ENCODE results near the gene FHL1.

FHL1 gene

DNA sequence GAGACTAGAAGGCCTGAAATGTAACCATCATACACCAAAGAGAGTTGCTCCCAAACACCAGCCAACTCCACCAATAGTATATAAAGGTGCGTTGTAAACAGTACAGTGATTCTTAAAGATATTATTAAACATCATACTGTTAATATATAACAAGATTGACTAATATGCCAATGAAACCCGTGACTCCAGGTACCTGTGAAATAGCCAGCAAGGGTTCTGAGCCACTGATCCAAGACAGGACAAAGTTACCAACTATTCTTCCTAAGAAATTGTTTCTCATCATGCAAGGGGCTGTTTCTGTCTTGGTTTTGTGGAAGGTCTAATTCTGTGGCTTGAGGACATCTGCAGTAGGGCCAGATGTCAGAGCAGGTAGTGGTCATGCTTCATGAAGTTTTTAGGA lies 47.2 kb downstream of the FHL1 start:
- no peak overlapping the region for H3K9ac ChIP-seq (ENCODE audit: insufficient read length)
- no peak for DNase-seq (ENCODE audit: low read depth, low spot score)
- TF ChIP-seq EZH2 (IDR thresholded peaks at IDR 0.05) (no peak), POLR2AphosphoS5 (IDR thresholded peaks at IDR 0.05; ENCODE audit: borderline replicate concordance, low read depth, low read length) (no peak), FOXP2 (optimal IDR thresholded peaks at IDR 0.05; ENCODE audit: control extremely low read depth, extremely low read length, insufficient read depth) (no peak)
- no peak overlapping the region for H3K27ac ChIP-seq
- H3K9me3 ChIP-seq (ENCODE audit: low read depth, low read length), result no peaks in the 10 kb centered on the region
- H3K36me3 ChIP-seq (ENCODE audit: insufficient read depth, low read length), result no peaks in the 10 kb centered on the region
- H3K4me3 ChIP-seq, result no peak overlapping the region

DNA sequence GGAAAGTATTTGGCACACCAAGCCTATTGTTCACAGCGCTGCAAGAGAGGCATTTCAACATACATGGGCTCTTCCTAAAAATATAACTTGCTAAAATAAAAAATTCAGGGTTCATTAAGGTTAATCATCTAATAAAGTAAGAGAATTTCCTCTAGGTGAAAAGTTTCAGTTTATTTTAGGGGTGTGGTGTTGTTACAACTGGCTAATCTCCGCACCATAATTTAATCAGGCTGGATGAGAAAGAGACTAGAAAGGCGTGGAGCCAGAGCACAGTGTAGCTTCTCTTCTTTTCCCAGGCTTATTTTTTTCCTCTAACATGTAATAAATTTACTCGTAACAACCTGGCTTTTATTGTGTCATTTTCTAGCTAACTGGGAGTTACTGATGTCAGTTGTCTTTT lies 47.9 kb downstream of the FHL1 start:
- H3K9ac ChIP-seq (ENCODE audit: insufficient read length), result no peak overlapping the region
- no peaks in the 10 kb centered on the region for H3K36me3 ChIP-seq (ENCODE audit: insufficient read depth, low read length)
- DNase-seq (ENCODE audit: low read depth, low spot score), result no peak
- H3K27ac ChIP-seq, result no peak overlapping the region
- H3K4me3 ChIP-seq, result no peak overlapping the region
- no peaks in the 10 kb centered on the region for H3K9me3 ChIP-seq (ENCODE audit: low read depth, low read length)
- TF ChIP-seq FOXP2 (optimal IDR thresholded peaks at IDR 0.05; ENCODE audit: control extremely low read depth, extremely low read length, insufficient read depth), result no peak
- no peak for TF ChIP-seq POLR2AphosphoS5 (IDR thresholded peaks at IDR 0.05; ENCODE audit: borderline replicate concordance, low read depth, low read length)
- TF ChIP-seq EZH2 (IDR thresholded peaks at IDR 0.05), result no peak

GRCh38 chrX:136196691-136197155 lies 49.4 kb downstream of the FHL1 start:
- TF ChIP-seq POLR2AphosphoS5 (IDR thresholded peaks at IDR 0.05; ENCODE audit: borderline replicate concordance, low read depth, low read length) (no peak), FOXP2 (optimal IDR thresholded peaks at IDR 0.05; ENCODE audit: control extremely low read depth, extremely low read length, insufficient read depth) (no peak), EZH2 (IDR thresholded peaks at IDR 0.05) (no peak)
- DNase-seq (ENCODE audit: low read depth, low spot score), result no peak
- H3K9me3 ChIP-seq (ENCODE audit: low read depth, low read length), result no peaks in the 10 kb centered on the region

DNA sequence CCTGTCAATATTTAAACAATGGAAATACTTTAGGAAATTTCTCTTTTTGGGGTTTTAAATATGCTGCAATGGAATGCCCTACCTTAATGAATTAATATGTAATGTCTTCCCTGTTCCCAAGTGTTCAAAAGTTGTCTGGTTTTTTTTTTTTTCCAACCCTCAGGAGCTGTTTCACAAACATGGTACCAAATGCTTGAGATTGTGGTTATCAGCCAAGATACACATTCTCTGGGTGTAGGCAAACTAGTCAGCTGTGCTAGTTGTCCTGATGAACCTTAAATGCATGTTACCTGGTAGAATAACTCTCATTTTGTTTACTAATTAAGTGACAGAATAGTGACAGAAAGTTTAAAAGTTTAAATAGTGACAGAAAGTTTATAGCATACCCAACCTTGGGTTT lies 50.7 kb downstream of the FHL1 start:
- no peak for DNase-seq (ENCODE audit: low read depth, low spot score)
- TF ChIP-seq POLR2AphosphoS5 (IDR thresholded peaks at IDR 0.05; ENCODE audit: borderline replicate concordance, low read depth, low read length), result no peak
- TF ChIP-seq EZH2 (IDR thresholded peaks at IDR 0.05), result no peak
- no peak for TF ChIP-seq FOXP2 (optimal IDR thresholded peaks at IDR 0.05; ENCODE audit: control extremely low read depth, extremely low read length, insufficient read depth)
- Histone ChIP-seq H3K4me3 (no peak overlapping the region), H3K27ac (no peak overlapping the region), H3K9ac (ENCODE audit: insufficient read length) (no peak overlapping the region), H3K36me3 (ENCODE audit: insufficient read depth, low read length) (no peaks in the 10 kb centered on the region), H3K9me3 (ENCODE audit: low read depth, low read length) (no peaks in the 10 kb centered on the region)

More at GRCh38 chrX:136196691-136197155, 49.4 kb downstream of the FHL1 start:
- Histone ChIP-seq H3K27ac (no peak overlapping the region), H3K36me3 (ENCODE audit: insufficient read depth, low read length) (no peaks in the 10 kb centered on the region), H3K4me3 (no peak overlapping the region), H3K9ac (ENCODE audit: insufficient read length) (no peak overlapping the region)

DNA sequence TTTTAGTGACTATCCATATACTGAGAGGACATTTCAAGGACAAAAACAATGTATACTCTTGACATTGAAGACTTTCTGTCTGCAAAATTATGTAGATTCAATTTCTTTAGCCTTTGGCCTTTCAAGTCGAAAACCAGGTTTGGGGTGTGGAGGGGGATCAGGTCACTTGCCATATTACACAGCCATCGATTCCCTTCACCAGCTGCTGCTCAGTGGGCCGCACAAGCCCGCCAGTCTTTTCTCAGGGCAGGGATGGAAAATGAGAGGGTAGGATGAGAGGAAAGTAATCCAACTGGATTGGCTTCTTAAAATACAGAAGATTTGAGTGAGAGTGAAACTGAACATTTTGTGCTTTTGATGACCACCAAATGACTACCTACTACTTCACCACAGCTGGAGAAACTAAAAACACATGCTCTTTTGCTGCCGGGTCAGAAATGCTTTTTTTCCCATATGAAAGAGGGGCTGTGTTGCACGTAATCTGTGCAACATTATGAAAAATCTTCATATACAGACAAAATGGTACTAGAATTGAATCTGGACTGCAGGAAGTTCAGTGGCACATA lies 51.4 kb downstream of the FHL1 start:
- Histone ChIP-seq H3K9me3 (ENCODE audit: low read depth, low read length) (no peaks in the 10 kb centered on the region), H3K9ac (ENCODE audit: insufficient read length) (no peak overlapping the region), H3K4me3 (no peak overlapping the region), H3K36me3 (ENCODE audit: insufficient read depth, low read length) (no peaks in the 10 kb centered on the region), H3K27ac (no peak overlapping the region)
- DNase-seq (ENCODE audit: low read depth, low spot score), result no peak
- TF ChIP-seq FOXP2 (optimal IDR thresholded peaks at IDR 0.05; ENCODE audit: control extremely low read depth, extremely low read length, insufficient read depth) (no peak), POLR2AphosphoS5 (IDR thresholded peaks at IDR 0.05; ENCODE audit: borderline replicate concordance, low read depth, low read length) (no peak), EZH2 (IDR thresholded peaks at IDR 0.05) (no peak)

DNA sequence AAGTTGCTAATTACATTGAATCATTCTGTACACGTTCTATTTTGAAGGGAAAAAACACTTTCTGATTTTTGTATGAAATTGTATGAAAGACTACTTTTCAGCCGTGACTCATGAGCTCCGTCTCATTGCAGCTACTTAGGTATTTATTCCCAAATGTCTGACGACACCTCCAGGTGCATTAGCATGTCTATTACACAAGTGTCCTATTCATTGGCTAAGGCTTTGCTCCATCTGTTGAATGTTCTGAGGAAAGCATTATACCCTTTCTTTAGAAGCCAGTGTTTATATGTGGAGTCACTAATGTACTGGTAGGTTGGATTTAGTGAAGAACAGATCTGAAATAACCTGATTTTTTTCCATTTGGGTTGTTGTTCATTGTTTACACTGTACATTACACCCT lies 52.0 kb downstream of the FHL1 start:
- no peak overlapping the region for H3K27ac ChIP-seq
- DNase-seq (ENCODE audit: low read depth, low spot score), result no peak

GRCh38 chrX:136200466-136200865 lies 53.1 kb downstream of the FHL1 start:
- DNase-seq (ENCODE audit: low read depth, low spot score), result no peak
- H3K9me3 ChIP-seq (ENCODE audit: low read depth, low read length), result no peaks in the 10 kb centered on the region
- no peak overlapping the region for H3K27ac ChIP-seq
- H3K36me3 ChIP-seq (ENCODE audit: insufficient read depth, low read length), result no peaks in the 10 kb centered on the region
- no peak overlapping the region for H3K9ac ChIP-seq (ENCODE audit: insufficient read length)
- TF ChIP-seq FOXP2 (optimal IDR thresholded peaks at IDR 0.05; ENCODE audit: control extremely low read depth, extremely low read length, insufficient read depth) (no peak), EZH2 (IDR thresholded peaks at IDR 0.05) (no peak), POLR2AphosphoS5 (IDR thresholded peaks at IDR 0.05; ENCODE audit: borderline replicate concordance, low read depth, low read length) (no peak)
- no peak overlapping the region for H3K4me3 ChIP-seq

More for the DNA sequence above, 52.0 kb downstream of the FHL1 start:
- no peaks in the 10 kb centered on the region for H3K9me3 ChIP-seq (ENCODE audit: low read depth, low read length)
- no peaks in the 10 kb centered on the region for H3K36me3 ChIP-seq (ENCODE audit: insufficient read depth, low read length)
- no peak overlapping the region for H3K9ac ChIP-seq (ENCODE audit: insufficient read length)
- TF ChIP-seq FOXP2 (optimal IDR thresholded peaks at IDR 0.05; ENCODE audit: control extremely low read depth, extremely low read length, insufficient read depth), result no peak
- TF ChIP-seq POLR2AphosphoS5 (IDR thresholded peaks at IDR 0.05; ENCODE audit: borderline replicate concordance, low read depth, low read length), result no peak
- no peak for TF ChIP-seq EZH2 (IDR thresholded peaks at IDR 0.05)
- no peak overlapping the region for H3K4me3 ChIP-seq

DNA sequence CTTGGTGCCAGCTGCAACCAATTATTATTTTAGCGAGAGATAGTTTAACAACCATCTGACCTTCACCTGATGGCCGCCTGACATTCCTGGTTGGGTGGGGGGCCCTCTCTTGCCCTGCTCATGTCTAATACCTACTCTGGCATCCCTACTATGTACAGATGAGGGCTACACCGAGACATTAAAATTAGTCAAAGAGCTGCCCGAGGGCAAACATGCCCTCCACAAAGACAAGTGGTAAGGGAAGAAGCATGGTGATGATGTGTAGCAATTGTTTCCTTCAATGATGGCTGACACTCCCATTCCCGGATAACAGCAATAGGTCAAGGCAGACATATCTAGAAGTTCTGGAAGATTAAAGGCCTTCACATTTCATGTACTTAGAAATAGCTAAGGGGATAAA lies 54.3 kb downstream of the FHL1 start:
- TF ChIP-seq EZH2 (IDR thresholded peaks at IDR 0.05) (no peak), FOXP2 (optimal IDR thresholded peaks at IDR 0.05; ENCODE audit: control extremely low read depth, extremely low read length, insufficient read depth) (no peak), POLR2AphosphoS5 (IDR thresholded peaks at IDR 0.05; ENCODE audit: borderline replicate concordance, low read depth, low read length) (no peak)
- no peaks in the 10 kb centered on the region for H3K36me3 ChIP-seq (ENCODE audit: insufficient read depth, low read length)
- no peaks in the 10 kb centered on the region for H3K9me3 ChIP-seq (ENCODE audit: low read depth, low read length)
- H3K27ac ChIP-seq, result no peak overlapping the region
- no peak for DNase-seq (ENCODE audit: low read depth, low spot score)
- H3K4me3 ChIP-seq, result no peak overlapping the region
- H3K9ac ChIP-seq (ENCODE audit: insufficient read length), result no peak overlapping the region

GRCh38 chrX:136202889-136203288 lies 55.6 kb downstream of the FHL1 start:
- DNase-seq (ENCODE audit: low read depth, low spot score), result no peak
- Histone ChIP-seq H3K36me3 (ENCODE audit: insufficient read depth, low read length) (no peaks in the 10 kb centered on the region; the same call in 1 of the 2 replicates), H3K9ac (ENCODE audit: insufficient read length) (no peak overlapping the region), H3K4me3 (no peak overlapping the region), H3K9me3 (ENCODE audit: low read depth, low read length) (no peaks in the 10 kb centered on the region), H3K27ac (no peak overlapping the region)
- TF ChIP-seq EZH2 (IDR thresholded peaks at IDR 0.05) (no peak), POLR2AphosphoS5 (IDR thresholded peaks at IDR 0.05; ENCODE audit: borderline replicate concordance, low read depth, low read length) (no peak), FOXP2 (optimal IDR thresholded peaks at IDR 0.05; ENCODE audit: control extremely low read depth, extremely low read length, insufficient read depth) (no peak)
